Epithelial cell of proximal tubule (primary cell): ENCODE data around the gene CYB561A3. TPM values are rescaled to one million over a fixed set of nuclear protein-coding genes. Genes with fewer than 3 reads are reported as not detected.

Experiments used
- DNase-seq: peaks from one replicate; pipeline ENCODE4 v3.0.0-alpha.2; 2011; ENCODE audit warnings: low read depth
- H3K4me3 ChIP-seq: 2 replicates; pipeline ENCODE4 v1.5.1; 2011; ENCODE audit warnings: low read depth, mild to moderate bottlenecking, low read length
- CTCF ChIP-seq: conservative IDR thresholded peaks from 2 replicates; pipeline ENCODE4 v1.5.1; 2012; ENCODE audit warnings: low read depth, mild to moderate bottlenecking, low read length
- total RNA-seq: library from RNA; depleted of rRNA; stranded (reverse); fragments of >200 nt; gene quantifications from 2 replicates; pipeline ENCODE4 v1.2.3, GENCODE V29; 2015

Gene CYB561A3
- total RNA-seq, 1 donor from 2014 or later, result 22.1 TPM

- H3K4me3 ChIP-seq, result no peak overlapping the region
- DNase-seq, result no peak
- no peak for TF ChIP-seq CTCF
Observed at GRCh38 chr11:61305417-61305816, 56.3 kb downstream of the CYB561A3 start.

GRCh38 chr11:61303725-61304124 lies 58.0 kb downstream of the CYB561A3 start:
- TF ChIP-seq CTCF, result no peak

GRCh38 chr11:61302550-61302949 lies 59.1 kb downstream of the CYB561A3 start:
- no peak overlapping the region for H3K4me3 ChIP-seq
- no peak for TF ChIP-seq CTCF
- DNase-seq, result no peak

More at GRCh38 chr11:61303725-61304124, 58.0 kb downstream of the CYB561A3 start:
- H3K4me3 ChIP-seq, result no peak overlapping the region
- DNase-seq, result no peak

Other genes with a start within 250 kb of the CYB561A3 start
- gene VPS37C, start 200.5 kb downstream of the CYB561A3 start, total RNA-seq, result 15.7 and 21.5 TPM in 2 replicates
- gene PGA3, start 158.4 kb downstream of the CYB561A3 start, total RNA-seq, result not detected in 2 replicates
- not detected in 2 replicates for gene PGA4, start 139.5 kb downstream of the CYB561A3 start, total RNA-seq
- gene PGA5, start 120.7 kb downstream of the CYB561A3 start, total RNA-seq, result not detected in 2 replicates
- 0.65 and 3.5 TPM in 2 replicates for gene VWCE, start 66.6 kb downstream of the CYB561A3 start, total RNA-seq
- gene DDB1, start 28.8 kb downstream of the CYB561A3 start, total RNA-seq, result 175 and 218 TPM in 2 replicates
- 22.3 and 22.9 TPM in 2 replicates for gene TKFC, start 28.7 kb downstream of the CYB561A3 start, total RNA-seq
- 21.7 and 21.9 TPM in 2 replicates for gene TMEM138, start 492 bp upstream of the CYB561A3 start, total RNA-seq
- gene TMEM216, start 30.7 kb upstream of the CYB561A3 start, total RNA-seq, result 8.3 and 10.6 TPM in 2 replicates
- 43.3 and 57.6 TPM in 2 replicates for gene CPSF7, start 68.1 kb upstream of the CYB561A3 start, total RNA-seq
- gene SDHAF2, start 68.2 kb upstream of the CYB561A3 start, total RNA-seq, result 34.4 and 63.2 TPM in 2 replicates
- 0.36 TPM in 1 of 2 replicates, not detected in the other for gene LRRC10B, start 146.9 kb upstream of the CYB561A3 start, total RNA-seq
- gene SYT7, start 219.2 kb upstream of the CYB561A3 start, total RNA-seq, result 0.23 TPM in 1 of 2 replicates, not detected in the other